Spleen (tissue), 11 donors: ENCODE data around the gene SOST. TPM values are rescaled to one million over a fixed set of nuclear protein-coding genes. Genes with fewer than 3 reads are reported as not detected.

ENCODE experiments used
- DNase-seq: peaks from one replicate; pipeline ENCODE4 v3.0.0-alpha.2; 2020
- H3K27ac ChIP-seq, 8 donors: fragments of 200-600 bp; sonication (generic) in 7 of 8; 1 replicate in 4 of 8; 2 replicates in 4 of 8; pipeline versions ENCODE4 v1.5.0 to v1.8.0; 2016 to 2021; ENCODE audit warnings: inconsistent platforms in 4 of 8, mild to moderate bottlenecking in 4 of 8, moderate library complexity in 1 of 8
- H3K27me3 ChIP-seq, 7 donors: fragments of 200-600 bp; sonication (generic) in 6 of 7; replicated peaks in 1 of 7; 1 replicate in 4 of 7; 2 replicates in 3 of 7; pipeline versions ENCODE4 v1.5.0 to v1.8.0; 2016 to 2021; ENCODE audit warnings: inconsistent platforms in 3 of 7, mild to moderate bottlenecking in 1 of 7
- H3K36me3 ChIP-seq, 6 donors: fragments of 200-600 bp; sonication (generic) in 5 of 6; 1 replicate in 4 of 6; 2 replicates in 2 of 6; pipeline versions ENCODE4 v1.5.0 to v1.8.0; 2016 to 2021; ENCODE audit warnings: inconsistent platforms in 2 of 6
- H3K4me1 ChIP-seq, 6 donors: fragments of 200-600 bp; sonication (generic) in 5 of 6; 1 replicate in 3 of 6; 2 replicates in 3 of 6; pipeline versions ENCODE4 v1.5.0 to v1.8.0; 2016 to 2021; ENCODE audit warnings: inconsistent platforms in 3 of 6
- H3K4me3 ChIP-seq, 8 donors: fragments of 200-600 bp; sonication (generic) in 7 of 8; 1 replicate in 4 of 8; 2 replicates in 4 of 8; pipeline versions ENCODE4 v1.5.0 to v1.8.0; 2016 to 2021; ENCODE audit warnings: inconsistent platforms in 4 of 8, mild to moderate bottlenecking in 4 of 8, moderate library complexity in 2 of 8
- H3K9me3 ChIP-seq, 8 donors: fragments of 200-600 bp; sonication (generic) in 7 of 8; 1 replicate in 4 of 8; 2 replicates in 4 of 8; pipeline versions ENCODE4 v1.5.0 to v1.8.0; 2016 to 2021; ENCODE audit warnings: inconsistent platforms in 4 of 8
- CTCF ChIP-seq, 11 experiments: fragments of 200-600 bp in 7 of 11; fragments of 450-650 bp in 4 of 11; sonication (generic) in 4 of 11; IDR thresholded peaks in 8 of 11; conservative IDR thresholded peaks in 3 of 11; 1 replicate in 7 of 11; 2 replicates in 4 of 11; pipeline versions ENCODE4 v1.4.0 to v1.8.0; 2016 to 2021; ENCODE audit warnings: antibody characterized with exemption in 11 of 11, inconsistent platforms in 4 of 11, mild to moderate bottlenecking in 1 of 11
- POLR2A ChIP-seq, 3 donors: fragments of 450-650 bp; IDR thresholded peaks; one replicate each; pipeline ENCODE4 v1.5.1; 2017; ENCODE audit warnings: antibody characterized with exemption in 3 of 3, mild to moderate bottlenecking in 1 of 3
- POLR2AphosphoS5 ChIP-seq, 3 donors: sonication (generic); formaldehyde crosslinking; IDR thresholded peaks; one replicate each; pipeline ENCODE4 v1.5.1; 2017; ENCODE audit warnings: antibody characterized with exemption in 3 of 3
- WGBS, 5 donors: extraction: QIAGEN DNeasy Blood & Tissue Kit in 3 of 5; methylation state at CpG; one replicate each; pipeline versions ENCODE4 v1.1.5 to v1.1.7; 2013 to 2018; 5-methylcytosine and 5-hydroxymethylcytosine counted together
- intact Hi-C: fragments of 100-400 bp; cut with DNase I; formaldehyde crosslinking; loops from one replicate; pipeline ENCODE4 v1.15.0; 2023; ENCODE audit warnings: low total_unique reads
- polyA plus RNA-seq, 3 donors: library from polyadenylated mRNA; stranded (reverse); fragments of 200-250 nt; gene quantifications; one replicate each; pipeline ENCODE4 v1.2.1, GENCODE V29; 2013
- total RNA-seq, 7 donors: library from RNA; depleted of rRNA in 3 of 7; stranded (reverse); fragments of >200 nt in 3 of 7; fragmentation: NEBNext Ultra II Directional in 4 of 7; extraction: Animal tissue kit (Norgen Biotek cat#: 25700) in 4 of 7; gene quantifications; one replicate each; pipeline versions ENCODE4 v1.1.0 to v1.2.1, GENCODE V29; 2016 to 2021
- donor health status: healthy with polysubstance abuse.
- donor health status: DM: no; HTN: no; CAD: no; lungs with moderate emphysema.
- donor health status: DM: no; HTN: no; CAD: no.
- donor health status: Bipolar disorder and iron deficiency.
- donor health status: healthy.
- donor health status: DM: no; HTN: no; CAD: no.
- donor health status: DM: yes; HTN: yes; CAD: no.

The SOST gene
- total and polyA plus RNA-seq, 10 donors = 0.04 TPM; not detected in 9

- DNase-seq = no peak
- intact Hi-C loops = no loop called here
- no peak overlapping the region for H3K27ac ChIP-seq
- peaks cover 0 to 13% (median 0%) of the 10 kb centered on the region in 6 donors for H3K4me1 ChIP-seq
- no peaks in the 10 kb centered on the region for H3K27me3 ChIP-seq
- 95 to 98% (median 97%) methylated on average over 2 of the region's 2 CpGs for WGBS, 5 donors
- H3K9me3 ChIP-seq = peaks cover 0 to 9% (median 0%) of the 10 kb centered on the region in 8 donors
- H3K4me3 ChIP-seq = no peak overlapping the region
- no peaks in the 10 kb centered on the region for H3K36me3 ChIP-seq
- TF ChIP-seq POLR2A (IDR thresholded peaks at IDR 0.05) (no peak), CTCF (IDR thresholded peaks at IDR 0.05 in 8 of 11, conservative IDR thresholded peaks at IDR 0.05 in 3 of 11) (no peak), POLR2AphosphoS5 (IDR thresholded peaks at IDR 0.05) (no peak)
Observed at GRCh38 chr17:43732958-43733357, 25.6 kb downstream of the SOST start.

GRCh38 chr17:43728081-43728480, 30.5 kb downstream of the SOST start:
- DNase-seq = no peak
- Histone ChIP-seq H3K27me3 (no peaks in the 10 kb centered on the region), H3K4me3 (no peak overlapping the region), H3K27ac (no peak overlapping the region), H3K4me1 (no peaks in the 10 kb centered on the region), H3K9me3 (peaks cover 0 to 4% (median 0%) of the 10 kb centered on the region in 8 donors), H3K36me3 (no peaks in the 10 kb centered on the region)
- no peak for TF ChIP-seq CTCF (IDR thresholded peaks at IDR 0.05 in 8 of 11, conservative IDR thresholded peaks at IDR 0.05 in 3 of 11)
- no peak for TF ChIP-seq POLR2A (IDR thresholded peaks at IDR 0.05)
- no peak for TF ChIP-seq POLR2AphosphoS5 (IDR thresholded peaks at IDR 0.05)
- 76 to 84% (median 80%) methylated on average over 8 of the region's 8 CpGs for WGBS, 5 donors
- intact Hi-C loops = no loop called here

DNA sequence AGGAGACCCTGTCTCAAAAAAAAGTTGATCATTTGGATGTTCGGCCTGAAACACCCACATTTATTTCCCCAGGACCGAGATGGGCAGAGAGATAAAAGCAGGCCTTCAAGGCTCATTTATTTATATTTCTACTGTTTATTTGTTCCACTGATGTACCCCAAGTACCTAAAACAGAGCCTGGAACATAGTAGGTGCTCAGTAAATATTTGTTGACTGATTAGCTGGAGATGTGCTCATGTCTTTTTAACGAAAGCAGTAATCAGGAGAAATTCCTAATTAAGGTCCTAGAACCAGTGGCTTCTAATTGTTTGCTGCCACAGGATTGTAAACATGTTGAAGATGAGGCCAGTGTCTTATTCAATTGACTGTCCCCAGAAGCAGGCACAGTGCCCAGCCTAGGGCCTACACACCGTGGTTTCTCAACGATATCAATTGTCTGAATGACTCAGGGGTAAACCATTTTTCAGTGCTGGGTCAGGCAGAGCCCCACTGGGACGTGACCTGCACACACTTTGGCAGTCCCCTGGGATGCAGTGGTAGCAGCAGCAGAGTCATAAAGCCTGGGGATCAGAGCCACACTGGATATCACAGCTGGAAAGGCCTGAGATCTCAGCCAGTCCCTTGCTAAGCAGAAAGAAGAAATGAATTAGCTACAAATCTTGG, 34.8 kb downstream of the SOST start:
- H3K27ac ChIP-seq = no peak overlapping the region
- no peak for DNase-seq
- intact Hi-C loops = no loop called here

More for the DNA sequence above, 34.8 kb downstream of the SOST start:
- Histone ChIP-seq H3K27me3 (no peaks in the 10 kb centered on the region), H3K36me3 (no peaks in the 10 kb centered on the region), H3K9me3 (no peaks in the 10 kb centered on the region), H3K4me1 (peaks cover 2 to 18% (median 11%) of the 10 kb centered on the region in 6 donors), H3K4me3 (no peak overlapping the region)
- TF ChIP-seq POLR2AphosphoS5 (IDR thresholded peaks at IDR 0.05) (no peak), CTCF (IDR thresholded peaks at IDR 0.05 in 8 of 11, conservative IDR thresholded peaks at IDR 0.05 in 3 of 11) (no peak), POLR2A (IDR thresholded peaks at IDR 0.05) (no peak)
- WGBS, 5 donors = 61 to 72% (median 68%) methylated on average over 6 of the region's 6 CpGs
